ENCODE data around the gene PIP5KL1.

The PIP5KL1 gene

DNA sequence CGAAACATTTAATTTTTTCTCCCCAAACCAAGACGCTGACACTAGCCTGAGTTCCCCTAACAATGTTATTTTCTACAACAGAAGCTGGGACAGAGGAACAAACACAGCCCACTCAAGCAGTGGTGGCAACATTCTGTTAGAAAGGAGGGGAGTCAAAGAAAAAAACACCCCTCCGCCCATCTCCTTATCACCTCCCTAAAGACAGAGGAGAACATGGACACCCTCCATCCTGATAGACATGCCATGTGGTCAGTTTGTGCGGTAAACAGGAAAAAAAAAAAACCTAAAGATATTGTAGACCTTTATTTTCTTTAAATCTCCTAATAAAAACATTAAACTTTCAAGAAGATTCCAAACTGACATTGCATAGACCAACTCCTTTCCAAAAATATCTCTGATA lies 10.0 kb upstream of the PIP5KL1 start:
- Histone ChIP-seq H3K4me2 (no peak overlapping the region), H3K27ac (no peak overlapping the region), H3K9ac (no peak overlapping the region), H2AFZ (ENCODE audit: low read depth) (no peak overlapping the region), H3K36me3 (ENCODE audit: insufficient read depth) (no peaks in the 10 kb centered on the region), H3K4me3 (IDR thresholded peaks at IDR 0.05; ENCODE audit: insufficient read depth, low read depth, low read length) (no peak overlapping the region), H3K27me3 (ENCODE audit: insufficient read depth, low read depth) (no peaks in the 10 kb centered on the region), H3K4me1 (ENCODE audit: low read depth, poor library complexity, severe bottlenecking) (peaks cover 21% of the 10 kb centered on the region), H3K79me2 (ENCODE audit: insufficient read depth, low read depth) (peaks cover 19% of the 10 kb centered on the region), H4K20me1 (ENCODE audit: insufficient read depth) (no peaks in the 10 kb centered on the region)
- TF ChIP-seq, protein P1, sequence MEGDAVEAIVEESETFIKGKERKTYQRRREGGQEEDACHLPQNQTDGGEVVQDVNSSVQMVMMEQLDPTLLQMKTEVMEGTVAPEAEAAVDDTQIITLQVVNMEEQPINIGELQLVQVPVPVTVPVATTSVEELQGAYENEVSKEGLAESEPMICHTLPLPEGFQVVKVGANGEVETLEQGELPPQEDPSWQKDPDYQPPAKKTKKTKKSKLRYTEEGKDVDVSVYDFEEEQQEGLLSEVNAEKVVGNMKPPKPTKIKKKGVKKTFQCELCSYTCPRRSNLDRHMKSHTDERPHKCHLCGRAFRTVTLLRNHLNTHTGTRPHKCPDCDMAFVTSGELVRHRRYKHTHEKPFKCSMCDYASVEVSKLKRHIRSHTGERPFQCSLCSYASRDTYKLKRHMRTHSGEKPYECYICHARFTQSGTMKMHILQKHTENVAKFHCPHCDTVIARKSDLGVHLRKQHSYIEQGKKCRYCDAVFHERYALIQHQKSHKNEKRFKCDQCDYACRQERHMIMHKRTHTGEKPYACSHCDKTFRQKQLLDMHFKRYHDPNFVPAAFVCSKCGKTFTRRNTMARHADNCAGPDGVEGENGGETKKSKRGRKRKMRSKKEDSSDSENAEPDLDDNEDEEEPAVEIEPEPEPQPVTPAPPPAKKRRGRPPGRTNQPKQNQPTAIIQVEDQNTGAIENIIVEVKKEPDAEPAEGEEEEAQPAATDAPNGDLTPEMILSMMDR (conservative IDR thresholded peaks at IDR 0.05; ENCODE audit: low read depth, low read length): no peak

DNA sequence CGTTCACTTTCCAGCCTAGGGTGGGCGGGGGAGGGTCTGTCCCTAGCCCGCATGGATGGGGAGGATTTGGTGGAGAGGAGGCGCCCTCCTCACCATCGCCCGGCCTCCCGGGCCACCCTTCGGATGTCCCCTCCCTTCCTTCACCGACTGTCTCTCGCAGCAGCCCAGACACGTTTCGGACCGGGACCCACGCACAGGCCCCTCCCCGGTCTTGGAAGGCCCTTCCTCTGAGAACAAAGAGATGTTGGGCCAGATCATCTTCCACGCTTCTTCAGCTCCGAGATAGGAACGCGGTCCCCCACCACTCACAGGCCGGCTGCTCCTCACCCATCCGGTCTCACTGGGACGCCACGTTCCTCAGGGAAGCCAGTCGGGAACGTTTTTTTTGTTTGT lies 7.7 kb upstream of the PIP5KL1 start:
- TF ChIP-seq, protein P1 (conservative IDR thresholded peaks at IDR 0.05; ENCODE audit: low read depth, low read length): no peak
- no peak overlapping the region for H3K9ac ChIP-seq
- H3K27me3 ChIP-seq (ENCODE audit: insufficient read depth, low read depth): no peaks in the 10 kb centered on the region
- H3K27ac ChIP-seq: no peak overlapping the region
- H2AFZ ChIP-seq (ENCODE audit: low read depth): no peak overlapping the region
- peaks cover 18% of the 10 kb centered on the region for H3K4me1 ChIP-seq (ENCODE audit: low read depth, poor library complexity, severe bottlenecking)
- H4K20me1 ChIP-seq (ENCODE audit: insufficient read depth): no peaks in the 10 kb centered on the region
- H3K79me2 ChIP-seq (ENCODE audit: insufficient read depth, low read depth): peaks cover 24% of the 10 kb centered on the region
- H3K4me3 ChIP-seq (IDR thresholded peaks at IDR 0.05; ENCODE audit: insufficient read depth, low read depth, low read length): no peak overlapping the region
- H3K4me2 ChIP-seq: no peak overlapping the region
- H3K36me3 ChIP-seq (ENCODE audit: insufficient read depth): no peaks in the 10 kb centered on the region

DNA sequence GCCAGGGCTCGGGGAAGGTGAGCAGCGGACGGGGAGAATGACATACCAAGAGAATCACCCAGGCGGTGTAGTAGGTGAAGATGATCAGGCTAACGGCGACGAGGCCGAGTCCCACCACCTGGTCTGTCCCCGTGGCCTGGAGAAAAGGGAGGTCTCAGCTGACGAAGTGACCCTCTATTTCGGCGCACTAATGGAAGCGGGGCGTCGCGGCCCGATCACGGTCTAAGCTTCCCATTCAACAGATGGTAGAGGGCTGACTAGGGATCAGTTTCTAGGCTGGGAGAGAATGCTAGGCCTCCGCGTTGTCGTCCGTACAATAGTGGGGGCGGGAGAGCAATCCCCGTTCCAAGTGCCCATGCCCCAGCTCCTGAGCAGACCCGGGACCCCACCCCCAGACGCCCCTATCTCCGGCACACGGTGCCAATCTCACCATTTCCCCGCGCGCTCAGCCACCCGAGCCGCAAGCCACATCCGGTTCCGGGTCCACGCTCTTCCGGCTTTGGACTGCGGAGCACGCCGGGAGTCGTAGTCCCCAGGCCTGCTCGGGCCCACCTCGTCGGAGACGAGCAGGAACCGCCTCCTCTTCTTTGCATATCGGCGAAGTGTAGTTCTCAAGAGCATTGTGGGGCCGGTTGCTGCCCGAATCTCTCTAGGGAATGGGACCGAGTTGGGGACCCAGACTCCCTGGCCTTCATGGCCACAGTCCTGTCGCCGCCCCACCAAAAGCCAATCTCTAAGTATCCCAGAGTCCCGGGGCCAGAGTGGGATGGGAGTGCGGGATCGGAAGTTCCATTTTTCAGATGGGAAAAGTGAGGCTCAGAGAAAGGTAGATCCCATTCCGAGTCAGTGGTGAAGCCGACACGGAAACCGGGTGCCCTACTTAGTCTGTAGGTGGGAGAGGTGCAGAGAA lies 7.1 kb upstream of the PIP5KL1 start, which contains the start of gene DPM2:
Gene DPM2 (minus strand): TSS at position 467 of the 910 bp plus-strand sequence. CDS start 34 bp downstream, at position 433.
- H2AFZ ChIP-seq (ENCODE audit: low read depth): peak within 1 kb of the TSS; percentile 63
- H3K9ac ChIP-seq: peak within 1 kb of the TSS; percentile 65; the same call in 1 of the 2 replicates
- H3K79me2 ChIP-seq (ENCODE audit: insufficient read depth, low read depth): peaks cover 24% of the 10 kb centered on the region
- no peaks in the 10 kb centered on the region for H3K27me3 ChIP-seq (ENCODE audit: insufficient read depth, low read depth)
- peaks cover 19% of the 10 kb centered on the region for H3K4me1 ChIP-seq (ENCODE audit: low read depth, poor library complexity, severe bottlenecking)
- H3K36me3 ChIP-seq (ENCODE audit: insufficient read depth): no peaks in the 10 kb centered on the region
- H3K27ac ChIP-seq: peak within 1 kb of the TSS; percentile 44
- TF ChIP-seq, protein P1 (conservative IDR thresholded peaks at IDR 0.05; ENCODE audit: low read depth, low read length): no peak
- H3K4me3 ChIP-seq (IDR thresholded peaks at IDR 0.05; ENCODE audit: insufficient read depth, low read depth, low read length): peak within 1 kb of the TSS; percentile 37
- H3K4me2 ChIP-seq: peak within 1 kb of the TSS; percentile 92
- no peaks in the 10 kb centered on the region for H4K20me1 ChIP-seq (ENCODE audit: insufficient read depth)

DNA sequence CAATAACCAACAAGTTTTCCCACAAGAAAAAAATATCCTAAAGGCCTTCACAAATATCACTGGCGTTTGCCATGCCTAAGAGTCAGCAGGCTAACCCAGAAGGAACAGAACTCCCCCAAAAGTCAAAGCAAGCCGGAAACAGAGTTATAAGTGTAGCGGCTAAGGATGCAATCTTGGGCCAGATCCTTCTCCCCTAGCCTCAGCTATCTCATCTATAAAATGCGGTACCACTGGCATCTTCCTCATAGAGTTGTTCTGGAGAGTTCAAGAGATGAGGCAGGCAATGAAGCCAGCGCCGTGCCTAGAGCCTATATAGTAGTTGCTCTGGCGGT lies 6.4 kb upstream of the PIP5KL1 start:
- peaks cover 23% of the 10 kb centered on the region for H3K4me1 ChIP-seq (ENCODE audit: low read depth, poor library complexity, severe bottlenecking)
- peaks cover 24% of the 10 kb centered on the region for H3K79me2 ChIP-seq (ENCODE audit: insufficient read depth, low read depth)
- H3K36me3 ChIP-seq (ENCODE audit: insufficient read depth): no peaks in the 10 kb centered on the region
- peak overlapping the region; percentile 92 for H3K4me2 ChIP-seq
- H3K27ac ChIP-seq: peak overlapping the region; percentile 44
- no peaks in the 10 kb centered on the region for H4K20me1 ChIP-seq (ENCODE audit: insufficient read depth)
- TF ChIP-seq, protein P1 (conservative IDR thresholded peaks at IDR 0.05; ENCODE audit: low read depth, low read length): no peak
- H3K9ac ChIP-seq: peak overlapping the region; percentile 65; the same call in 1 of the 2 replicates
- peak overlapping the region; percentile 37 for H3K4me3 ChIP-seq (IDR thresholded peaks at IDR 0.05; ENCODE audit: insufficient read depth, low read depth, low read length)
- peak overlapping the region; percentile 63; the same call in 1 of the 2 replicates for H2AFZ ChIP-seq (ENCODE audit: low read depth)
- H3K27me3 ChIP-seq (ENCODE audit: insufficient read depth, low read depth): no peaks in the 10 kb centered on the region
